Neural crest cell (in vitro differentiated cells): ENCODE results near the gene HMGN4. TPM values are rescaled to one million over a fixed set of nuclear protein-coding genes. Genes with fewer than 3 reads are reported as not detected.

Source experiments
- DNase-seq: peaks from one replicate; pipeline ENCODE4 v3.0.0; 2021; ENCODE audit warnings: low read depth, mixed read lengths, low spot score
- H3K27ac Mint-ChIP-seq: one replicate; pipeline ENCODE4 v1.8.0; 2021; ENCODE audit warnings: mild to moderate bottlenecking, mixed read lengths; ENCODE audit not compliant: unreplicated experiment
- H3K27me3 Mint-ChIP-seq: 2 replicates; pipeline ENCODE4 v1.8.0; 2021; ENCODE audit warnings: low read depth, mild to moderate bottlenecking, mixed read lengths
- H3K36me3 Mint-ChIP-seq: 2 replicates; pipeline ENCODE4 v1.8.0; 2021; ENCODE audit warnings: low read depth, mild to moderate bottlenecking, mixed read lengths
- H3K4me1 Mint-ChIP-seq: 2 replicates; pipeline ENCODE4 v1.8.0; 2021; ENCODE audit warnings: mixed read lengths
- H3K4me3 Mint-ChIP-seq: one replicate; pipeline ENCODE4 v1.8.0; 2021; ENCODE audit warnings: mild to moderate bottlenecking, mixed read lengths
- H3K9me3 Mint-ChIP-seq: 2 replicates; pipeline ENCODE4 v1.8.0; 2021; ENCODE audit warnings: mixed read lengths
- total RNA-seq: library from RNA; stranded (reverse); gene quantifications from 2 replicates; pipeline ENCODE4 v1.2.1, GENCODE V29; 2021
- TF ChIP-seq, protein P1 (sequence below): fragments of 200-600 bp; sonication (generic); conservative IDR thresholded peaks from 2 replicates; pipeline ENCODE4 v1.5.0; 2021; ENCODE audit warnings: antibody characterized with exemption, mild to moderate bottlenecking

Gene HMGN4
- total RNA-seq, 1 donor from 2014 or later, result 49.7 TPM

DNA sequence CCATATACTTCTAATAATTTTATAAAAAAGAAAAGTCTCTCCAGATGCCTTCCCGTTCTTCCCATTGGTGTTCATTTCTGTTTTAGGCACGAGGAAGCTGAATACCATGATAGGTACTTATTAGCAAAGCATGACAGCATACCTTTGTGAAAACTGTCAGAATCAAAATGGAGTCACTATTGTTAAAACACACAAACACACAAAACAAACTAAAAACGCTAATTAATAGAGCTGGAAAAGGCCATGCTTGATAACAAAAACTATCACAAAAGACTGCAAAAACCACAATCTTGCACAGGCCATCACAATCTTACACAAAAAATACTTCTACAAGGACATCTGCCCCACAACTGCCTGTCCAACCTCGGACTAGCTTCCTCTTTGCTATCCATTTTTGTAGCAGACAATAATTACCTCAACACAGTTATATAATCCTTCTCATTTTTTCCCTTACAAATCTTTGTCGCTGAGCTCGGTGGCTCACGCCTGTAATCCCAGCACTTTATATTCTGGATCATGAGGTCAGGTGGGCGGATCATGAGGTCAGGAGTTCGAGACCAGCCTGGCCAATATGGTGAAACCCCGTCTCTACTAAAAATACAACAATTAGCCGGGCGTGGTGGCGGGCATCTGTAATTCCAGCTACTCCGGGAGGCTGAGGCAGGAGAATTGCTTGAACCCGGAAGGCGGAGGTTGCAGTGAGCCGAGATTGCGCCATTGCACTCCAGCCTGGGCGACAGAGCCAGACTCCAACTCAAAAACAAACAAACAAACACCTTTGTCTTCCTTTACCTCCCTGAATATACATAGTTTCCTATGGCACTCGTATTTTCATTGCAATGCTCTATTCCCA lies 55.3 kb downstream of the HMGN4 start:
- peaks cover 8% of the 10 kb centered on the region for H3K4me1 Mint-ChIP-seq
- H3K9me3 Mint-ChIP-seq, result no peaks in the 10 kb centered on the region
- DNase-seq, result no peak
- TF ChIP-seq, protein P1, sequence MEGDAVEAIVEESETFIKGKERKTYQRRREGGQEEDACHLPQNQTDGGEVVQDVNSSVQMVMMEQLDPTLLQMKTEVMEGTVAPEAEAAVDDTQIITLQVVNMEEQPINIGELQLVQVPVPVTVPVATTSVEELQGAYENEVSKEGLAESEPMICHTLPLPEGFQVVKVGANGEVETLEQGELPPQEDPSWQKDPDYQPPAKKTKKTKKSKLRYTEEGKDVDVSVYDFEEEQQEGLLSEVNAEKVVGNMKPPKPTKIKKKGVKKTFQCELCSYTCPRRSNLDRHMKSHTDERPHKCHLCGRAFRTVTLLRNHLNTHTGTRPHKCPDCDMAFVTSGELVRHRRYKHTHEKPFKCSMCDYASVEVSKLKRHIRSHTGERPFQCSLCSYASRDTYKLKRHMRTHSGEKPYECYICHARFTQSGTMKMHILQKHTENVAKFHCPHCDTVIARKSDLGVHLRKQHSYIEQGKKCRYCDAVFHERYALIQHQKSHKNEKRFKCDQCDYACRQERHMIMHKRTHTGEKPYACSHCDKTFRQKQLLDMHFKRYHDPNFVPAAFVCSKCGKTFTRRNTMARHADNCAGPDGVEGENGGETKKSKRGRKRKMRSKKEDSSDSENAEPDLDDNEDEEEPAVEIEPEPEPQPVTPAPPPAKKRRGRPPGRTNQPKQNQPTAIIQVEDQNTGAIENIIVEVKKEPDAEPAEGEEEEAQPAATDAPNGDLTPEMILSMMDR, result no peak
- H3K27ac Mint-ChIP-seq, result no peak overlapping the region
- no peak overlapping the region for H3K4me3 Mint-ChIP-seq
- H3K36me3 Mint-ChIP-seq, result no peaks in the 10 kb centered on the region
- H3K27me3 Mint-ChIP-seq, result peaks cover 18% of the 10 kb centered on the region

- Mint-ChIP-seq H3K27ac (no peak overlapping the region), H3K27me3 (peaks cover 15% of the 10 kb centered on the region), H3K9me3 (no peaks in the 10 kb centered on the region), H3K4me1 (peaks cover 8% of the 10 kb centered on the region), H3K4me3 (no peak overlapping the region), H3K36me3 (peaks cover under 1% of the 10 kb centered on the region)
- no peak for DNase-seq
- TF ChIP-seq, protein P1, result no peak
Observed at GRCh38 chr6:26594131-26594498, 55.9 kb downstream of the HMGN4 start.

DNA sequence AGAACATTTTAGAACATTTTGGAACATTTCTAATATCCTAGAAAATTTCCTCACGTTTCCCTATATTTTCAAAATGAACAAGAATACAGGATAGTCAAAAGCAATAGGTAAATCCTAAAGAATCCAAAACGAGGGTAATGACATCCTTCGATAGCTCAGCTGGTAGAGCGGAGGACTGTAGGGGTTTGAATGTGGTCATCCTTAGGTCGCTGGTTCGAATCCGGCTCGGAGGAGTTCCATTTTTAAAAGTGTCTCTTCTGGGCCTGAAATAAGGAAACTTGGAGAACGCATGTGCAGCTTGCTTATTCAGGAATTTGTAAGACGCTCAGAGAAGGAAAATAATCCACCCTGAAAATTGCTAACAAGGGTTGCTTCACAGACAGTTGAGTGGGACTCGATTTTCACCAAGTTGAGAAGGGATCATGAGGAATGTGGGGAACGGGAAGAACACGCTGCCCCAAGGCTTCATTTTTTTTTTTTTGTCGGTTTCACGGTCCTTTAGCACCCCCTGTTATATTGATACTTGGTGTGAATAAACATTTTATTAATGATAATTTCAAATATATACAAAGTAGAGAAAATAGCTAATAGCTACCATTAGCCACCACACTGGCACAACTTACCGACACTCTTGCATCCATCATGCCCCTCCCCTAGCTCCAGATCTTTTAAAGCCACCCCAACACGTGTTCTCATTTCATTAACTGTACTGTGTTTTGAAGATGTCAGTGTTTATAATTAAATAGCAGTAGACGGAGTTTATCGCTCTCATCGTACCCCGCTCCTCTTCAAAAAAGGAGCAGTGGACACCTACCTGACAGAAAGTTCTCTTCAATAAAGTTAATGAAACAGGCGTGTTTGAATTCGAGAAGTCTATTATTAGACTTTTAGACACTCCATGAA lies 56.8 kb downstream of the HMGN4 start:
- Mint-ChIP-seq H3K27ac (no peak overlapping the region), H3K4me1 (peaks cover 8% of the 10 kb centered on the region), H3K9me3 (no peaks in the 10 kb centered on the region), H3K4me3 (no peak overlapping the region), H3K27me3 (peaks cover 6% of the 10 kb centered on the region), H3K36me3 (peaks cover 2% of the 10 kb centered on the region)
- TF ChIP-seq, protein P1, result no peak
- DNase-seq, result no peak

GRCh38 chr6:26595669-26596269 lies 57.6 kb downstream of the HMGN4 start:
- no peaks in the 10 kb centered on the region for H3K9me3 Mint-ChIP-seq
- no peaks in the 10 kb centered on the region for H3K27me3 Mint-ChIP-seq
- peaks cover 2% of the 10 kb centered on the region for H3K36me3 Mint-ChIP-seq
- no peak overlapping the region for H3K4me3 Mint-ChIP-seq
- H3K27ac Mint-ChIP-seq, result no peak overlapping the region
- TF ChIP-seq, protein P1, result peak; percentile 97
- peaks cover 8% of the 10 kb centered on the region for H3K4me1 Mint-ChIP-seq
- peak; percentile 94 for DNase-seq

Other genes with a start within 250 kb of the HMGN4 start
- 9.6 and 12.5 TPM in 2 replicates for gene BTN3A2, start 173.2 kb upstream of the HMGN4 start, total RNA-seq
- 24.5 and 25.0 TPM in 2 replicates for gene BTN2A2, start 155.3 kb upstream of the HMGN4 start, total RNA-seq
- gene BTN3A1, start 136.1 kb upstream of the HMGN4 start, total RNA-seq, result 12.7 and 13.8 TPM in 2 replicates
- gene BTN3A3, start 97.9 kb upstream of the HMGN4 start, total RNA-seq, result 4.2 and 5.1 TPM in 2 replicates
- gene BTN2A1, start 80.4 kb upstream of the HMGN4 start, total RNA-seq, result 25.2 and 25.8 TPM in 2 replicates
- gene BTN1A1, start 38.1 kb upstream of the HMGN4 start, total RNA-seq, result not detected in 2 replicates
- 24.8 and 26.3 TPM in 2 replicates for gene ABT1, start 58.6 kb downstream of the HMGN4 start, total RNA-seq
- gene ZNF322, start 121.4 kb downstream of the HMGN4 start, total RNA-seq, result 47.5 and 52.9 TPM in 2 replicates